ENCODE data around the gene CLDN34.

The CLDN34 gene

DNA sequence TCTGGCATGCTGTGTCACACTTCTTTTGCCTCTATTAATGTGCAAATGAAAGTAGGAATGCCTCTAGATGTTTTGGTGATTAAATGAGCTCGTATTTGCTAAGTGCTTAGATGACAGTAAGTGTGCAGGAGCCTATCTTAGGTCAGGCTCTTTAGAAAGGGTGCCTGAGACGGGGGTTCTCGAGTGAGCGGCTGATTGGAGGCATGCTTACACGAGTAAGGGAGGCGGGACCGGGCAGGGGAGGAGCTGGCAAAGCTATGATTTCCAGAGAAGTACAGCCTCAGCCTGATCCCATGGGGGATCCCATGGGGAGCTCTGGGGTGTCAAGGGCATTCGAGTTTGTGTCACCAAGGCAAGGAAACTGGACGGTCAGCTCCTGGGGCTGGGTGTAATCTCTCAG, 44.8 kb downstream of the CLDN34 start:
- TF ChIP-seq, protein P1, sequence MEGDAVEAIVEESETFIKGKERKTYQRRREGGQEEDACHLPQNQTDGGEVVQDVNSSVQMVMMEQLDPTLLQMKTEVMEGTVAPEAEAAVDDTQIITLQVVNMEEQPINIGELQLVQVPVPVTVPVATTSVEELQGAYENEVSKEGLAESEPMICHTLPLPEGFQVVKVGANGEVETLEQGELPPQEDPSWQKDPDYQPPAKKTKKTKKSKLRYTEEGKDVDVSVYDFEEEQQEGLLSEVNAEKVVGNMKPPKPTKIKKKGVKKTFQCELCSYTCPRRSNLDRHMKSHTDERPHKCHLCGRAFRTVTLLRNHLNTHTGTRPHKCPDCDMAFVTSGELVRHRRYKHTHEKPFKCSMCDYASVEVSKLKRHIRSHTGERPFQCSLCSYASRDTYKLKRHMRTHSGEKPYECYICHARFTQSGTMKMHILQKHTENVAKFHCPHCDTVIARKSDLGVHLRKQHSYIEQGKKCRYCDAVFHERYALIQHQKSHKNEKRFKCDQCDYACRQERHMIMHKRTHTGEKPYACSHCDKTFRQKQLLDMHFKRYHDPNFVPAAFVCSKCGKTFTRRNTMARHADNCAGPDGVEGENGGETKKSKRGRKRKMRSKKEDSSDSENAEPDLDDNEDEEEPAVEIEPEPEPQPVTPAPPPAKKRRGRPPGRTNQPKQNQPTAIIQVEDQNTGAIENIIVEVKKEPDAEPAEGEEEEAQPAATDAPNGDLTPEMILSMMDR (IDR thresholded peaks at IDR 0.05; ENCODE audit: low read depth, low read length, missing control alignments), result no peak
- no peak for DNase-seq (ENCODE audit: low read depth)
- no peak overlapping the region for H3K4me3 ChIP-seq (ENCODE audit: low read depth, low read length)

DNA sequence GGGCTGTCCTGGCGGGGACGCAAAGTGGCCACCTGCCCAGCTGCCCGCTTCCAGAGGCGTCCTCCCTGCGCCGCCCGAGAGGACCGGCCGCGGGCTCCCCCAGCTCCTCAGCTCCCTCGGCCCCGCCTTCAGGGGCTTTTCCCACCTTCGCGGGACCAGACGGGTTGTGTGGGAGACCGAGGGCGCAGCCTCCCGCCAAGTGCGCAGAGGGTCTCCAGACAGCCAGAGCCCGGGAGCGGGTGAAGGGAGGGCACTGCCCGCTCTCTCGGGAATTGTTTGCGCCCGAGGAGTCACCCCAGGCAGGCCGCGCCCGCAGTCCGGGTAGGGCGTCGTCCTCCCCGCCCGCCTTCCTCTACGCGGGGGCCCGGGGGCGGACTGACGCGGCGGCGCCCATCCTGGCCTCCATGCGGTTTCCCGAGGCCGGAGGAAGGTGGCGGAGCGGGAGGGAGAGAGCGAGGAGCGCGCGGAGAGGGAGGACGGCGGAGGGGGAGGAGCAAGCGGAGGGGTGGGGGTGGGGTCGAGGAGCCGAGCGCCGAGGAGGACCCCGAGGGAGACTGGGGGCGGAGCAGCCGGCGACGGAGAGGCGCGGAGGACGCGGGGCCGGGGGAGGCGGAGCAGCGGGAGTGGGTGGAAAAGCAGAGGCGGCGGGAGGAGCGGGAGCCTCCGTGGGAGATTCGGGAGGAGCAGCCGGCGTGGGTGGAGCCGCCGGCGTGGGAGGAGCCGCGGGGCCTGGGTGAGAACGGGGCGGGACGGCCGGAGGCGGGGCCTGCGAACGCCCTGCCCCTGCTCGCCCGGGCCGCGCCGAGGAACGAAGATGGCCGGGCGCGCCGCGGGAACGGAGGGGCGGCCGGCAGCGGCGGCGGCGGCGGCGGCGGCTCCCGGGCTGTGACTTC, 47.5 kb downstream of the CLDN34 start:
- DNase-seq (ENCODE audit: low read depth), result no peak
- H3K4me3 ChIP-seq (ENCODE audit: low read depth, low read length), result peak overlapping the region; percentile 50
- TF ChIP-seq, protein P1 (IDR thresholded peaks at IDR 0.05; ENCODE audit: low read depth, low read length, missing control alignments), result no peak

DNA sequence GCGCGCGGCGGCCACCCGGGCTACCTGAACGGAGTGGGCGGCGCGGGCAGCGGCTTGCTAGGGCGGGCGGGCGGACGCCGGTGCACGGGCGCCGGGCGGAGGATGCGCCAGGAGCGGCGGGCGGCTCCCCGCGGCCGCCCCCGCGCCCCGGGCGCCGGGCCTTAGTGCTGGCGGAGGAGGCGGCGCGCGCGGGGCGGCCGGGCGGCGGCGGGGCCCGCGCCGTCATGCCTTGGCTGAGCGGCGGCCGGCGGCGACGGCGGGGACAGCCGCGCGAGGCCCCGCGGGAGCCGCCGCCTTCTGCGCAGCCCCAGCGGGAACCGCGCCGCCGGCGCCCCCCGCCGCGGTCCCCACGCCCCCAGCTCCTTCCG, 48.2 kb downstream of the CLDN34 start:
- DNase-seq (ENCODE audit: low read depth), result no peak
- TF ChIP-seq, protein P1 (IDR thresholded peaks at IDR 0.05; ENCODE audit: low read depth, low read length, missing control alignments), result no peak
- no peak overlapping the region; the same call in 1 of the 2 replicates for H3K4me3 ChIP-seq (ENCODE audit: low read depth, low read length)

DNA sequence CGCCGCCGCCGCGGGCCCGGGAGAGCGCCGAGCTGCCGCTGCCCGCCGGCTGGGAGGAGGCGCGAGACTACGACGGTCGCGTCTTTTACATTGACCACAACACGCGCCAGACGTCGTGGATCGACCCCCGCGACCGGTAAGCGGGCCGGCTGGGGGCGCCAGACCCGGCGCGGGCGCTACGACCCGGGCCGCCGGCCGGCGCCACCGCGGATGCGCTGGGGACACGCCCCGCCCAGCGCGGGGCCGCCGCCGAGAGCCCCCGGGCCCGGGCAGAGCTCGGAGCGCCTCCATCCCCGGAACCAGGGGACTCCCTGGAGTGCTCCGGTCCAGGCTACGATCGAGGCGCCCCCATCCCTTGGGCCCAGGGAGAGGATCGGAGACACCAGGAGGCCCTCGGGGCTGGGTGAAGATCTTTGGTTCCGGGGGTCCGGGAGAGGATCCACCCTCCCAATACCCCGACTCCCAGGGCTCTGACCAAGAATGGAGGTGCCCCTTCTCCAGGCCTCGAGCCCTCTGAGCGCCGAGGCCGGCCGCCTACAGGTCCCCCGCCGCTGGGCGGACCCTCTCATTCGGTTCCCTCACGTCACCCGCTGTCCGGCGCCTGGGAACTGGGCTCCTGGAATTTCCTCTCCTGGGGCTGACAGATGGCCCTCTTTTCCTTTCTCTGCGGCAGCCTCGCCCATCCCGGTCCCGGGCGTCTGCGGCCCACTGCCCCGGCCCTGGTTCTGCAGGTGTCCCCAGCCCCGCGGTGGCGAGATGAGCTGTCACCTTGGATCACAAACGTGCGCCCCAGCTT, 48.8 kb downstream of the CLDN34 start:
- DNase-seq (ENCODE audit: low read depth), result no peak
- TF ChIP-seq, protein P1 (IDR thresholded peaks at IDR 0.05; ENCODE audit: low read depth, low read length, missing control alignments), result no peak
- H3K4me3 ChIP-seq (ENCODE audit: low read depth, low read length), result peak overlapping the region; percentile 42

DNA sequence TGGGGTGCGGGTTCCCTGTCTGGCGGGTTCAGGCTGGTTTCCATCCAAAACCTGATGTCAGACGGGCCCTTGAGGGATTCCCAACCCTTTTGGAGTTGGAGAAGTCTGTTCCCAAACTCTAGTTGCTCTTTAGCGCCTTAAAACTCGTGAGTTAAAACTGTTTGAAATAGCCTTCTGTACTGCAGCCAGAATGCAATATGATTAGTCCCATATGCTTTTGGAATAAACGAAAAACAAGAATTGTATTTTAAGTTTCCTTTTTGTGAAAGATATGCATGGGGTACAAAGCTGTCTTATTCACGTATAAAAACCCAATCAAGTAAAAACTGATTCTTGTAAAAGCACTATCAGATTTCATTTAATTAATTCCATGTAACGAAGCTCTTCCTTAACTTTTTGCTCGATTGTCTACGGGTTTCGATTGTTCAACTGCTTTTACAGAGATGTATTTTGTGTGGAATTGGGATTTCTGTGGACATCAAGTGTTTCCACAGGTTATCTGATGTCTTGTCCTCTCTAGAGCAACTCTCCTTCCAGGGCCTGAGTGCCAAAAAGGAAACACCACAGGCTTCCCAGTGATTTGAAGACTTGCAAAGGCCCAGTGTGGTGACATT, 49.5 kb downstream of the CLDN34 start:
- TF ChIP-seq, protein P1 (IDR thresholded peaks at IDR 0.05; ENCODE audit: low read depth, low read length, missing control alignments), result no peak
- peak overlapping the region; percentile 42 for H3K4me3 ChIP-seq (ENCODE audit: low read depth, low read length)
- no peak for DNase-seq (ENCODE audit: low read depth)

DNA sequence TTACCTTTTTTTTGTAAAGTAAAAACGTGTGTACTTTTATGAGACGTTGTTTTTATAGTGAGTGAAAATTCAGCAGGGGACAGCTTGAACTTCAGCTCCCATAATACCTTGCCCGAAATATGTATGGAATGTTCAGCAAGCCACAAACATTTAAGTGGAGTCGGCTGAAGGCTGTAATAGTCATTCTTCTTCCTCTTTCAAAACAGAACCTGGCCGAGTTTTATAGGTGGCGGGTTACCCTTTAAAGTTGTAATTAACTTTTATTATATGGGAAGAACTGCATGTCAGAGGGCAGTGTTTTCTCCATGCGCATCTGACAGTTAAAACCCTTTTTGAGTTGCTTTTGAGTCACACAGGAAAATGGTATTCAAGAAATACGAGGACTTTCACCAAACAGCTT, 50.7 kb downstream of the CLDN34 start:
- no peak for DNase-seq (ENCODE audit: low read depth)
- TF ChIP-seq, protein P1 (IDR thresholded peaks at IDR 0.05; ENCODE audit: low read depth, low read length, missing control alignments), result no peak
- H3K4me3 ChIP-seq (ENCODE audit: low read depth, low read length), result no peak overlapping the region

Data from GM12864 (cell line).